Activated effector memory CD4-positive, alpha-beta T cell treated with Interleukin-2 at 50 U/mL for 16 hours (primary cell): ENCODE measurements around the gene KHDRBS1.
"Not testable (repeated sequence)": the region's sequence is repeated elsewhere in the genome, so short reads cannot be mapped to it uniquely, and the experiment has no call there.

ENCODE experiments used
- DNase-seq: peaks from one replicate; pipeline ENCODE4 v3.0.0-alpha.2; 2020

The KHDRBS1 gene

GRCh38 chr1:32014199-32014947 is 705 bp downstream of the KHDRBS1 start:
- peak; percentile 15 for DNase-seq

GRCh38 chr1:32014948-32015273 is 1.2 kb downstream of the KHDRBS1 start:
- no peak for DNase-seq

DNA sequence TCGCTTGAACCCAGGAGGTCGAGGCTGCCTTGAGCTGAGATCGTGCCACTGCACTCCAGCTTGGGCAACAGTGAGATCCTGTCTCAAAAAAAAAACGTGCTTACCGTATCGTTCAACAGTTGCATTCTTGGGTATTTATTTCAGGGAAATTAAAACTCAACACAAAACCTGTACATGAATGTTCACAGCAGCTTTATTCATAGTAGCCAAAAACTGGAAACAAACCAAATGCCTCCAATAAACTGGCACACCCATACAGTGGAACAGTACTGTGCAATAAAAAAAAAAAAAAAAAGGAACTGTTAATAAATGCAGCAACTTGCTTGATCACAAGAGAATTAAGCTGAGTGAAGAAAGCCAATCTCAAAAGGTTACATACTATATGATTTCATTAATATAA is 6.7 kb downstream of the KHDRBS1 start:
- no peak for DNase-seq

DNA sequence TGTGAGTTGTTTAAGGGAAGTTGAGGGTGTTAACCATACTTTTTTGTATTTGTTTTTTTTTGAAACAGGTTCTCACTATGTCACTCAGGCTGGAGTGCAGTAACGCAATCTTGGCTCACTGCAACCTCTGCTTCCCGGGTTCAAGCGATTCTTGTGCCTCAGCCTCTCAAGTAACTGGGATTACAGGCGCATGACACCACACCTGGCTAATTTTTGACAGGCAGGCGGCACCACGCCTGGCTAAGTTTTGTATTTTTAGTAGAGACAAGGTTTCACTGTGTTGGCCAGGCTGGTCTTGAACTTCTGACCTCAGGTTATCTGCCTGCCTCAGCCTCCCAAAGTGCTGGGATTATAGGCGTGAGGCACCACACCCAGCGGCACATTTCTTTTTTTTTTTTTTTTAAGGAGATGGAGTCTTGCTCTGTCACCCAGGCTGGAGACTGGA is 7.9 kb downstream of the KHDRBS1 start:
- not testable (repeated sequence) for DNase-seq

- DNase-seq: no peak
Observed at GRCh38 chr1:32023351-32023750, 9.7 kb downstream of the KHDRBS1 start.

DNA sequence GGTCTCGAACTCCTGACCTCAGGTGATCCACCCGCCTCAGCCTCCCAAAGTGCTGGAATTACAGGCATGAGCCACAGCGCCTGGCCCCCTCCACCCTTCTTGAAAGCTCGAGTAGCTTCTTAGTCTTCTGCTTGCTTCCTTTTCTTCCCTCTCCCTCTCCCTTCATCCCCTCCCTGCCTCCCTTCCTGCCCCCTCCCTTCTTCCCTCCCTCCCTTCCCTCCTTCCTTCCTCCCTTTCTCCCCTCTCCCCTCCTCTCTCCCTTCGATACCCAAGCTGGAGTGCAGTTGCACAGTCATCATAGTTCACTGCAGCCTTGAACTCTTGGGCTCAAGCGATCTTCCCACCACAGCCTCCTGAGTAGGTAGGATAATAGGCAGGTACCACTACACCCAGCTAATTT is 11.8 kb downstream of the KHDRBS1 start:
- no peak for DNase-seq

GRCh38 chr1:32028746-32029145 is 15.1 kb downstream of the KHDRBS1 start:
- DNase-seq: no peak

DNA sequence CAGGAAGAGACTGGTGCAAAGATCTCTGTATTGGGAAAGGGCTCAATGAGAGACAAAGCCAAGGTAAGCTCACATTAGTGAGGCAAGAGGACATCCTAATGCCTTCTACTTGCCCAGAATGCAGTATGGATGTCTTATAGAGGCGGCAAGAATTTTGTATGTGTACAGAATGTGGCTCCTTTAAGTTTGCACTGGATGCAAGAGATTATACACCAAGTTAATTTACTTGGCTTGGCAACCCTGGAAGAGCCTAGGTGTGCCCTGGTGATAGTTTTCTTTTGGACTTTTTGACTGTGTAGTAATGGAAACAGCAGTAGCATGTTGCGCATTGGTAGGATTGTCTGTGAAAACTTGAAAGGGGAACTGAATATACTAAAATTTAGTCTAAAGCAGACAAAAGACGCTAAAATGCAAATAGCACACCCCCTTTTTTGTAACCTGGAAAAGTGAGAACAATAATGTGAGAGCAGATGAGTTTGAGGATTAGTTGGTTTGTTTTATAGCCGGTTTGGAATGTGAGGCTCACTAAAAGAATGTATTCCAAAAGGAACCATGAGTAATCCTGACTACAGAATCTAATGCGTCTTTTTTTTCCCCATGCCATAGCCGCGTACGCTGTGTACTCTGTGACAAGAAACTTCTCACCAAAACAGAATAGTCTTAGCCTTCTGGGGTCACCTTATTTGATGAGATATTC is 18.1 kb downstream of the KHDRBS1 start:
- no peak for DNase-seq

DNA sequence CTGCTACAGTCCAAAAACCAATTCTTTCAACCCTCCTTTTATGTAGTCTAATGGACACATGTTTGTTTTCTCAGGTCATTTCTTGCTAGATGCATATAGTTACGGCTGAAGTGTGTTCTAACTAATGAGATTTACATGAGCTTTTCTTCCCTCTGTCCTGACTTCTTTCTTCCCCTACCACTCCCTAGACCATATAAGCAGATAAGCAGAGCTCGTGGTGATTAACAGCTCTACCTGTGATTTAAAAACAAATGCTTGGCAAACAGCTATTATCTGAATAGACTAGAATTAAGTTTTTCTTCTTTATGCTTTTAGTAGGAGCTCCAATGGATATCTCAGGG is 18.6 kb downstream of the KHDRBS1 start:
- no peak for DNase-seq

DNA sequence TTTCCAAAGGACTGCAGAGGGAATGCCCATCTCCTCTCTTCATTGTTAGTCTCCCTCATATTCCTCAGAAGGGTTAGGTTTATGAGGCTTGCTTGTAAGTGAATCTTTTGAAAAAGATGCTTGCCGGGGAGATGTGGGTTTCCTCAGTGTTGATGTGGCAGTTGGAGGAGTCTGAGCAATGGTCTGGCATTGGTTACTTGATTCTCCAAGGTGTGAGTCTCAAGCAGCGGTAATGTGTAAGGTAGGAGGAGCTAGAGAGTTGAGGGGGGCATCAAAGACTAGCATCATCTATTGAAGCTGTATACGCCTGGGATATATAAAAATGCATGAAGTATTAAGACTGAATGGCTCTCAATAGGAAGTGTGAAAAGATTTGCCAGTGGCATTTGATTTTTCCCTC is 21.5 kb downstream of the KHDRBS1 start:
- no peak for DNase-seq

- no peak for DNase-seq
Observed at GRCh38 chr1:32040711-32041110, 27.0 kb downstream of the KHDRBS1 start.

- no peak for DNase-seq
Observed at GRCh38 chr1:32042330-32042729, 28.7 kb downstream of the KHDRBS1 start.

DNA sequence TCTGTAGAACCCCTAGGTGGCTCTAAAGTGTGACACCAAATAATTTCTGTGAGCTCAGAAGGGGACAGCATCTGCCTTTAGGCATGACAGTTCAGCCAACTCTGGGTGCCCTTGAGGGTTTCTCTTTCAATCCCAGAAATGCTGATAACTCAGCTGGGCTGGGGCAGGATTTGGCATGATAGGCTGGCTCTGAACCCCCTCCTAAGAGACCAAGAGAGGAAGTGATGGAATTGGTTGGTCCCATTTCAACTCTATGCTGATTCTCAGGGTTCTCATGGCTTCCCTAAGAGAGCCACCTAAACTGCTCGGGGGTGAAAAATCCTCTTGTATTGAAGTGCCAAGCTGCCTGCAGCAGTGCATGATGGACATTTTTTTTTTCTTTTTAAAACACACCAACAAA is 30.6 kb downstream of the KHDRBS1 start:
- no peak for DNase-seq

DNA sequence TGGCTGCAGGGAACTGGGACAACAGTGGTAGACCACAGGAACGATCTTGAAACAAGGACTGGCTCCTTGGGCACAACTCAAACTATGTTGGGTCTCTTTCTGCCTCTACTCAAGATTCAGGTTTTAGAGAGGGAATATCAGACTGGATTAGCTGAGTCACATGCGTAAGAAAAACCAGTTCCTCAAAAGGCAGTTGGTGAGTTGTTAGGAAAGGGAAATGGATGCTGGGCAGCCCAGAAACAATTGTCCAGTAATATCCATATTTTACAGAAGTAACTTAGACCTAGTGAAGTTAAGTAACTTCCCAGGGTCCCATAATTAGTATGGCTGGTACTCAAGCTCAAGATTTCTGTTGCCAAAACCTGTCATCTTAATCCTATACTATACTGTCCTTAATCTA is 32.1 kb downstream of the KHDRBS1 start:
- DNase-seq: no peak

DNA sequence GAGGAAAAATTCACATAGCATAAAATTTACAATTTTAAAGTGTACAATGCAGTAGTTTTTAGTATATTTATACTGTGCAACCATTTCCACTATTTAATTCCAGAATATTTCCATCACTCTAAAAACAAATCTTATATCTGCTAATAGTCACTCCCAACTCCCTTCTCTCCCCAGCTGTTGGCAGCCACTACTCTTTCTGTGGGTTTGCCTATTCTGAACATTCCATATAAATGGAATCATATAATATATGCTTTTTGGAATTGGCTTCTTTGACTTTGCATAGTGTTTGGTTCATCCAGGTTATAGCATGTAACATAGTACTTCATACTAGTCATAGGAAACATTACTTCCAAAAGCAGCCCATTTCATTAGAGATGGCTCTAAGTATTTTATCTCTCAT is 34.0 kb downstream of the KHDRBS1 start:
- no peak for DNase-seq

DNA sequence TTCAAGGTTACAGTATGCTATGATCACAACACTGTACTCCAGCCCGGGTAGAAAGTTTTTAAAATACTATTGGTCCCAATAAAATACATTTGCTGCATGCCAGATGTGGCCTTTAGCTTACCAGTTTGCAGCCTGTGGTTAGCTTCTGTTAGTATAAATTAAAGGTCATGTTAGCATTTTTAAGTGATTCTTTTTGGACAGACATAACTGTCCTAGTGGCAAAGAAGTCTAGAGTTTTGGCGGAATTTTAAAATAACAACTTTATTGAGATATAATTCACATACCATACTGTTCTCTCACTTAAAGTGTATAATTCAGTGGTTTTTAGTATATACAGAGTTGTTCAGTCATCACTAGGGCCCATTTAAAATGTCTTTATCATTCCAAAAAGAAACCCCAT is 34.8 kb downstream of the KHDRBS1 start:
- no peak for DNase-seq

GRCh38 chr1:32051706-32052105 is 38.0 kb downstream of the KHDRBS1 start:
- DNase-seq: no peak

DNA sequence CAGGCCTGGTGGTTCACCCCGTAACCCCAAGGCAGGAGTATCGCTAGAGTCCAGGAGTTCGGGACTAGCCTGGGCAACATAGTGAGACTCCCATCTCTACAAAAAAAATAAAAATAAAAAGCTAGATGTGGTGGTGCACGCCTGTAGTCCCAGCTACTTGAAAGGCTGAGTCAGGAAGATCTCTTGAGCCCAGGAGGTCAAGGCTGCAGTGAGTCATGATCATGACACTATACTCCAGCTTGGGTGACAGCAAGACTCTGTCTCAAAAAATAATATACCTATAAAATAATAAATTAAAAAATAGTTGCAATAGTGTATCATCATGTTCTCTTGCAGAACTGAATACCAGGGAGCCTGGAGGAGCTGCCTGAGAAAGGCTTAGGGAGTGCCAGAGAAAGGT is 39.2 kb downstream of the KHDRBS1 start:
- no peak for DNase-seq

DNA sequence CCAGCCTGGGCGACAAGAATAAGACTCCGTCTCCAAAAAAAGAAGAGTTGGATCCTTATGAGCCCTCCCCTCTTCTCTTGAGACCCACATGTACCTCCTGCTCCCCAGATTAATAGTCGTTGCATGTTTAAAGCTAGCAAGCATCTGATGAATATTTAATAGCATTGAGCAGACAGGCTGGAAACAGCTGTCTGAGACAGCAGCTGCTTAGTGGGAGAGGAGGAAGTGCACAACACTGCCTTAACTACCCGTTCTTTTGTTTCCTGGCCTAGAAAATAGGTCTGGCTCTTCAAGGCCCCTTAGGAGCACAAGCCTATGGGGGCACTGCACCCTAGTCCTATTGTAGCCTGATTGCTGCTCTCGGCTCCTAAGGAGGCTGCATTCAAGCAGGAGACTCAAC is 41.7 kb downstream of the KHDRBS1 start:
- no peak for DNase-seq

DNA sequence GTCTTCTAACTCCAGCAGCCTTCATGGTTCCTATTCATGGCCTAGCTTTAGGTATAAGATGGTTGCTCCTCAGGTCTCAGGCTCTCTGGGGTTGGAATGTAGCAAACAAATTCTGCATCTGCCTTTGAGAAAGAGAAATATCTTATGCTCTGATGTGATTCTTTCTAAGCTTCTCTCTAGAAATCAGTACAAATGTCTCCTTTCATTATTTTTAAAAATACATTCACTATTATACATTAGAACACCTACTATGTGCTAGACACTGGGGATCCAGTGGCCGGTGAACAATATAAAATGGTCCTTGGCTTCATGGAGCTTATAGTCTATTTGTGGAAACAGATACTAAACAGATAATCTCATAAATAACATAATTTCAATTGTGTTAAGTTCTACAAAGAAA is 42.9 kb downstream of the KHDRBS1 start:
- DNase-seq: no peak

GRCh38 chr1:32060914-32061313 is 47.2 kb downstream of the KHDRBS1 start:
- DNase-seq: no peak

DNA sequence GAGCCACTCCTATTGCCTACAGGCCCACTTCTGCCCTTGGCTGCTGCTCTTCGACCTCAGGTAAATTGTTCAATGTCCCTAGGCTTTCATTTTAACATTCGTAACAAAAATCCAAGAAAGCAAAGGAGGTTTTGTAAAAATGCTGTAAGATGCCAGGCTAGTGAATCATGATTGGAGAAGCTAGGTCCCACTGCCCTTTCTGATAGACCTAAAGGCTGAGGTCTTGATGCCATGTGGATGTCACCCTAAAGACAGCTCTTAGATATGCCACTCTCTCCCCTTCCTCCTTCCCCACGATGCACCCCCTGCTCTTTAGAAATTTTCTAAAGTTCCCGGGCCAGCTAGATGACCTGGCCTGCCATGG is 49.2 kb downstream of the KHDRBS1 start:
- DNase-seq: no peak

DNA sequence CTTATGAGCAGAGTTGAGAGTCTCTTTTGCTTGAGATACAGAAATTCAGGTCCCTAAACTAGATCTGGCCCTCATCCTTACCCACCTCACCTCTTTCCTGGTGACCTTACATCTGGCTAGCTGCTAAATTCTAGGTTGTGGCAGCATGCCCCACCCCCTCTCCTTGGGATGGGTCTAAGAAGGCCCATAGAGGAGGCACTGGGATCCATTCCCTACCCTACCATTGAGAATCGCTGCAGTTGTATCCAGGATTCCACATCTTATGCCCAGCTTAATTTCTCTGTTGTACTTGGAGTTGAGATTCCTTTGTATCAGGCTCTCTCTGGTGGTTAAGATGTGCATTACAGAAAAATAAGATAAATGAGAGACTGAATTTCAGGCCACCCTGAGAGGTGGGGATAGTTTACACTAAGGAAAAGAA is 49.6 kb downstream of the KHDRBS1 start:
- no peak for DNase-seq

DNA sequence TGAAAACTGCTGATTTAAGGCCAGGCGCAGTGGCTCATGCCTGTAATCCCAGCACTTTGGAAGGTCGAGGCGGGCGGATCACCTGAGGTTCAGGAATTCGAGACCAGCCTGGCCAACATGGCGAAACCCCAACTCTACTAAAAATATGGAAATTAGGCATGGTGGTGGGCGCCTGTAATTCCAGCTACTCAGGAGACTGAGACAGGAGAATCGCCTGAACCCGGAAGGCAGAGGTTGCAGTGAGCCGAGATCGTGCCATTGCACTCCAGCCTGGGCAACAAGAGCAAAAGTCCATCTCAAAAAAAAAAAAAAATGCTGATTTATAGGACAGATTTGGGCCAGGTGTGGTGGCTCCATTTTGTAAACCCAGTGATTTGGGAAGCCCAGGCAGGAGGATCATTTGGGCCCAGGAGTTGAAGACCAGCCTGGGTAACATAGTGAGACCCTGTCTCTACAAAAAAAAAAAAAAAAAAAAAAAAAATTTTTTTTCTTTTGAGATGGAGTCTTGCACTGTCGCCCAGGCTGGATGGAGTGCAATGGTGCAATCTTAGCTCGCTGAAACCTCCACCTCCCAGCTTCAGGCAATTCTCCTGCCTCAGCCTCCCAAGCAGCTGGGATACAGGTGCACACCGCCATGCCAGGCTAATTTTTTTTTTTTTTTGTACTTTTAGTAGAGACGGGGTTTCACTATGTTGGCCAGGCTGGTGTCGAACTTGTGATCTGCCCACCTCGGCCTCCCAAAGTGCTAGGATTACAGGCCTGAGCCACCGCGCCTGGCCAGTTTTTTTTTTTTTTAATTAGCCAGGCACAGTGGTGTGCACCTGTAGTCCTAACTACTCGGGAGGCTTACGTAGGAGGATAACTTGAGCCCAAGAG is 52.2 kb downstream of the KHDRBS1 start:
- DNase-seq: not testable (repeated sequence)
